T-helper 2 cell treated with Interferon-gamma antibody and Interleukin-4, amounts not matched to agents 100 ng/mL and 5 ng/mL, for 36 hours (primary cell): Measurements from ENCODE around the gene LDB2. TPM values are rescaled to one million over a fixed set of nuclear protein-coding genes. Genes with fewer than 3 reads are reported as not detected.

Source experiments
- intact Hi-C: fragments of 100-400 bp; cut with micrococcal nuclease; formaldehyde crosslinking; loops from one replicate; pipeline ENCODE4 v1.15.1; 2023
- total RNA-seq: library from RNA; stranded (reverse); gene quantifications from 2 replicates; pipeline ENCODE4 v1.2.3, GENCODE V29; 2022

Gene LDB2
- total RNA-seq, 1 donor from 2014 or later, result not detected

- intact Hi-C loops, result no loop called here
These were observed 394.9 kb downstream of the LDB2 start for GRCh38 chr4:16503421-16504100.

GRCh38 chr4:16498978-16499377 is 399.5 kb downstream of the LDB2 start:
- intact Hi-C loops, result no loop called here

GRCh38 chr4:16496501-16496900 is 401.9 kb downstream of the LDB2 start:
- intact Hi-C loops, result no loop called here

- intact Hi-C loops, result no loop called here
These were observed 405.6 kb downstream of the LDB2 start for GRCh38 chr4:16492872-16493271.

- intact Hi-C loops, result no loop called here
These were observed 409.2 kb downstream of the LDB2 start for GRCh38 chr4:16489226-16489625.

- intact Hi-C loops, result no loop called here
These were observed 410.4 kb downstream of the LDB2 start for GRCh38 chr4:16488084-16488483.

GRCh38 chr4:16484711-16485110 is 413.7 kb downstream of the LDB2 start:
- intact Hi-C loops, result no loop called here

GRCh38 chr4:16483540-16483939 is 414.9 kb downstream of the LDB2 start:
- intact Hi-C loops, result no loop called here

GRCh38 chr4:16480011-16480410 is 418.4 kb downstream of the LDB2 start:
- intact Hi-C loops, result no loop called here

GRCh38 chr4:16472537-16472936 is 425.9 kb downstream of the LDB2 start:
- intact Hi-C loops, result no loop called here

- intact Hi-C loops, result no loop called here
These were observed 431.4 kb downstream of the LDB2 start for GRCh38 chr4:16467061-16467460.

GRCh38 chr4:16466581-16466980 is 431.9 kb downstream of the LDB2 start:
- intact Hi-C loops, result no loop called here

- intact Hi-C loops, result no loop called here
These were observed 433.8 kb downstream of the LDB2 start for GRCh38 chr4:16464651-16465050.

- intact Hi-C loops, result no loop called here
These were observed 435.8 kb downstream of the LDB2 start for GRCh38 chr4:16462656-16463055.

GRCh38 chr4:16461362-16461761 is 437.1 kb downstream of the LDB2 start:
- intact Hi-C loops, result no loop called here

- intact Hi-C loops, result no loop called here
These were observed 440.5 kb downstream of the LDB2 start for GRCh38 chr4:16457944-16458343.
